T-cell (primary cell): ENCODE data around the gene UQCRC2. TPM values are rescaled to one million over a fixed set of nuclear protein-coding genes. Genes with fewer than 3 reads are reported as not detected.

Source experiments
- ATAC-seq, 4 experiments: fragments of 200-7000 bp in 3 of 4; fragments of 150-1000 bp in 1 of 4; cut with Tn5 transposase; replicated peaks in 1 of 4; 1 replicate in 3 of 4; 2 replicates in 1 of 4; pipeline ENCODE4 v1.10.0; 2021; ENCODE audit warnings: moderate library complexity in 3 of 4, mild to moderate bottlenecking in 2 of 4, moderate number of reproducible peaks in 1 of 4
- CTCF ChIA-PET, 2 donors: fragments of 300-600 bp; sonication (Branson Sonifier 250); formaldehyde crosslinking; loops; one replicate each; lab custom pipeline; 2022; ENCODE audit warnings: antibody characterized with exemption in 2 of 2; lab: Charles Lee
- POLR2A ChIA-PET, 2 donors: fragments of 300-600 bp; sonication (Branson Sonifier 250); formaldehyde crosslinking; loops; one replicate each; lab custom pipeline; 2022; ENCODE audit warnings: antibody characterized with exemption in 2 of 2; lab: Charles Lee
- DNase-seq, 35 experiments: peaks; one replicate each; pipeline versions ENCODE4 v3.0.0 to v3.0.0-alpha.2; 2013 to 2023
- H3K27ac ChIP-seq: one replicate; pipeline ENCODE4 v1.5.1; 2013; ENCODE audit warnings: low read length
- H3K27me3 ChIP-seq, 2 experiments: replicated peaks in 1 of 2; 1 replicate in 1 of 2; 2 replicates in 1 of 2; pipeline versions ENCODE4 v1.6.1 to v1.7.0; 2013; ENCODE audit warnings: low read length in 1 of 2, mixed read lengths in 1 of 2; ENCODE audit not compliant: control insufficient read depth in 2 of 2, insufficient read depth in 2 of 2; ENCODE audit errors: extremely low read depth in 1 of 2
- H3K36me3 ChIP-seq, 2 donors: 1 replicate in 1 of 2; 2 replicates in 1 of 2; pipeline versions ENCODE4 v1.6.1 to v1.7.0; 2013; ENCODE audit warnings: low read length in 1 of 2; ENCODE audit not compliant: control insufficient read depth in 2 of 2, insufficient read depth in 1 of 2; ENCODE audit errors: extremely low read depth in 1 of 2
- H3K4me1 ChIP-seq, 2 experiments: 1 replicate in 1 of 2; 2 replicates in 1 of 2; pipeline versions ENCODE4 v1.6.1 to v1.7.0; 2013; ENCODE audit warnings: low read length in 2 of 2, mixed read lengths in 1 of 2; ENCODE audit not compliant: insufficient read depth in 2 of 2, control insufficient read depth in 1 of 2; ENCODE audit errors: extremely low read depth in 1 of 2
- H3K4me3 ChIP-seq, 2 donors: 1 replicate in 1 of 2; 2 replicates in 1 of 2; pipeline versions ENCODE4 v1.5.1 to v1.7.0; 2013; ENCODE audit warnings: mild to moderate bottlenecking in 2 of 2, low read length in 1 of 2, moderate library complexity in 1 of 2; ENCODE audit not compliant: control insufficient read depth in 1 of 2; ENCODE audit errors: extremely low read depth in 1 of 2
- H3K9me3 ChIP-seq: 2 replicates; pipeline ENCODE4 v1.7.0; 2013
- H3K27ac Mint-ChIP-seq, 2 donors: one replicate each; pipeline ENCODE4 v1.8.0; 2020 to 2021; ENCODE audit warnings: mild to moderate bottlenecking in 2 of 2, mixed read lengths in 2 of 2
- H3K27me3 Mint-ChIP-seq, 2 donors: one replicate each; pipeline ENCODE4 v1.8.0; 2021 to 2022; ENCODE audit warnings: mixed read lengths in 2 of 2
- H3K36me3 Mint-ChIP-seq: one replicate; pipeline ENCODE4 v1.8.0; 2021; ENCODE audit warnings: mixed read lengths
- H3K4me1 Mint-ChIP-seq, 3 donors: one replicate each; pipeline ENCODE4 v1.8.0; 2020 to 2022; ENCODE audit warnings: mixed read lengths in 3 of 3, mild to moderate bottlenecking in 1 of 3
- H3K4me3 Mint-ChIP-seq, 3 donors: one replicate each; pipeline ENCODE4 v1.8.0; 2020 to 2022; ENCODE audit warnings: mild to moderate bottlenecking in 3 of 3, mixed read lengths in 3 of 3, moderate library complexity in 3 of 3
- H3K9me3 Mint-ChIP-seq, 3 donors: one replicate each; pipeline ENCODE4 v1.8.0; 2020 to 2022; ENCODE audit warnings: mixed read lengths in 3 of 3
- WGBS: methylation state at CpG from one replicate; pipeline ENCODE4 v1.1.5; 2013; ENCODE audit warnings: missing lambda C conversion rate; ENCODE audit not compliant: insufficient coverage; 5-methylcytosine and 5-hydroxymethylcytosine counted together
- total RNA-seq, 35 experiments: library from RNA in 6 of 35; stranded (reverse) in 6 of 35; fragments of 120-200 nt in 1 of 35; gene quantifications; one replicate each; pipeline versions ENCODE4 v1.2.1 to v1.2.4 and lab custom pipeline; 2013 to 2026

The UQCRC2 gene
- total RNA-seq, 5 donors from 2014 or later (not counting 1 experiment from before 2014, with no cell fraction given): 142 to 201 (median 165) TPM

DNA sequence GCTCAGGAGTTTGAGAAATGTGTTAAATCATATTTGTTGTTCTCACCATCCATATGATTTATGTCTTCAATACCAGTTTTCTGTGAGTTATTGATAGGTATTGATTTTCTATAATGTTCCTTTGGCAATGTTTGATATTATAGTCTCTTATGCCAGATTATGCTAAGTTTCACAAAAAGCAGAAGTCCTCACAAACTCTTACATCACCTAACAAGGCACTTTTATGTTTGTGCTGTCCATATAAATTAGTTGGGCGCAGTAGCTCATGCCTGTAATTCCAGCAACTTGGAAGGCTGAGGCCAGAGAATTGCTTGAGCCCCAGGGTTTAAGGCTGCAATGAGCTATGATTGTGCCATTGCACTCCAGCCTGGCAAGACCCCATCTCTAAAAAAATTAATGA, 12.6 kb upstream of the UQCRC2 start:
- Histone ChIP-seq H3K4me3 (no peak overlapping the region), H3K27me3 (no peaks in the 10 kb centered on the region), H3K9me3 (no peaks in the 10 kb centered on the region), H3K36me3 (no peaks in the 10 kb centered on the region), H3K27ac (no peak overlapping the region), H3K4me1 (peaks cover 0 to 2% of the 10 kb centered on the region in 2 experiments)
- Mint-ChIP-seq H3K36me3 (no peaks in the 10 kb centered on the region), H3K27ac (no peak overlapping the region), H3K4me1 (peaks cover 3 to 7% (median 5%) of the 10 kb centered on the region in 3 donors), H3K4me3 (no peak overlapping the region), H3K9me3 (no peaks in the 10 kb centered on the region), H3K27me3 (no peaks in the 10 kb centered on the region)
- ChIA-PET POLR2A (no interaction called here), CTCF (no interaction called here)
- no CpG with 5 or more reads among the region's 1 CpG for WGBS
- no peak for ATAC-seq
- no peak for DNase-seq

DNA sequence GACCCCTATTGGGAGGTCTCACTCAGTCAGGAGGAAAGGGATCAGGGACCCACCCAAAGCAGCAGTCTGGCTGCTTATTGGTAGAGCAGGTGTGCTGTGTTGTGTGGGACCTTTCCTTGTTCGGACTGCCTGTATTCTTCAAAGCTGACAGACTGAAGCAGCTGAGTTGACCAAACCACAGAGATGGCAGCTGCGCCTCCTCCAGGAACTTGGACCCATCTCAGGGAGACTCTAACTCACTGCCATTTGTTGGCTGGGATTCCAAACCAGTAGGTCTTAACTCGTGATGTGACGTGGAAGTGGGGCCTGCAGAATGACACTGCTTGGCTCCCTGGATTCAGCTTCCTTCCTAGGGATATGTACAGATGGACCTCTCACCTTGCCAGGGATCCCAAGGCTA, 9.6 kb upstream of the UQCRC2 start:
- H3K4me1 ChIP-seq: no peaks in the 10 kb centered on the region
- no peak for DNase-seq

DNA sequence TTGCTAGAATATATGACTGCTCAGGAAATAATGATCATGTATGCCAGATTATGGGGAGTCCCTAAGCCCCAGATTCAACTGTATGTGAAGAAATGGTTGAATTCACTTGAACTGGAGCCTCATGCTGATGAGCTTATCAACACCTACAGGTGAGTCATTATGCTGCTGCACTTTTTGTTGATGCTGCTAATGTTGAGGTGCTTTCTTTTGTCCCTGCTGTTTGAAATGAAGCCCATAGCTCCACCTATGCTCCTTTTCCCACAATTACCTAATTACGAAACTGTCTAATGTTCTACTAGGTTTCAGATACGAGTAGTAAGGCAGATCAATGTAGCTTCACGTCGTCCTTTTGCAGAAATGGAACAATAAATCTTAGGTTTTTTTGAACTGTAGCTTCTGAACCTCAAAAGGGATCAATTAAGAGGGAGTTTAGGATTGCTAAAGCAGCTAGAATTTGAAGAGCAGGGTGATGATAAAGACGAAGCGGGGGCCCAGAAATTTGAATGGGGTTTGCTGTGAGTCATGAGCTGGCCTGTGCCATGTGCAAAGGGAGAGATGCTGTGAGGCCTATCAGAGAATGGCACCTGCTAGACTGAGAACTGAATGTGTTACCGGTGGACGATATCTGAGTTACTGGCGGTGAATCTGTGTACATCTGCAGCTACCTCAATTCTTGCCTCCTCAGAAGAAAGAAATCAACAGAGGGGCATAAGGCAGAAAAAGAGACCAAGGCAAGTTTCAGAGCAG, 6.1 kb upstream of the UQCRC2 start:
- CTCF ChIA-PET: interaction anchor here in 1 of 2 donors (1.0 to 1.1 kb wide), 2 partner anchors 131 to 152 kb away, joined by 4 read pairs; no protein-coding TSS in a partner anchor
- POLR2A ChIA-PET: no interaction called here
- ATAC-seq (peak in 3 of 4 experiments; percentile 19 to 37 (median 31)), DNase-seq (peak in 1 of 35 experiments; percentile 26)
- no peak overlapping the region for H3K4me3 ChIP-seq
- 43% methylated on average over 6 of the region's 9 CpGs for WGBS
- H3K27ac Mint-ChIP-seq: peak overlapping the region in 1 of 2 donors; percentile 44
- no peaks in the 10 kb centered on the region for H3K27me3 Mint-ChIP-seq
- peaks cover 24 to 39% (median 35%) of the 10 kb centered on the region in 3 donors for H3K4me1 Mint-ChIP-seq
- no peak overlapping the region for H3K4me3 Mint-ChIP-seq
- peaks cover 12 to 19% of the 10 kb centered on the region in 2 experiments for H3K4me1 ChIP-seq
- H3K27ac ChIP-seq: no peak overlapping the region
- H3K27me3 ChIP-seq: no peaks in the 10 kb centered on the region
- peaks cover 9% of the 10 kb centered on the region for H3K36me3 Mint-ChIP-seq
- no peaks in the 10 kb centered on the region for H3K9me3 ChIP-seq
- H3K9me3 Mint-ChIP-seq: no peaks in the 10 kb centered on the region
- no peaks in the 10 kb centered on the region for H3K36me3 ChIP-seq

More for the DNA sequence above, 9.6 kb upstream of the UQCRC2 start:
- Histone ChIP-seq H3K27me3 (no peaks in the 10 kb centered on the region), H3K36me3 (no peaks in the 10 kb centered on the region), H3K27ac (no peak overlapping the region), H3K4me3 (no peak overlapping the region), H3K9me3 (no peaks in the 10 kb centered on the region)
- ChIA-PET POLR2A (no interaction called here), CTCF (interaction anchor here in 1 of 2 donors (0.6 kb wide), 1 partner anchor 293 kb away, joined by 10 read pairs; no protein-coding TSS in a partner anchor)
- ATAC-seq: no peak
- H3K27ac Mint-ChIP-seq: no peak overlapping the region
- no peaks in the 10 kb centered on the region for H3K27me3 Mint-ChIP-seq
- no peak overlapping the region for H3K4me3 Mint-ChIP-seq
- H3K36me3 Mint-ChIP-seq: peaks cover 3% of the 10 kb centered on the region
- no peaks in the 10 kb centered on the region for H3K9me3 Mint-ChIP-seq
- 88% methylated on average over 4 of the region's 4 CpGs for WGBS
- peaks cover 7 to 13% (median 11%) of the 10 kb centered on the region in 3 donors for H3K4me1 Mint-ChIP-seq

GRCh38 chr16:21949713-21950260, 3.4 kb upstream of the UQCRC2 start:
- Mint-ChIP-seq H3K36me3 (peaks cover 9% of the 10 kb centered on the region), H3K27me3 (no peaks in the 10 kb centered on the region), H3K4me3 (no peak overlapping the region), H3K4me1 (peaks cover 42 to 59% (median 55%) of the 10 kb centered on the region in 3 donors), H3K27ac (peak overlapping the region; percentile 23 to 28), H3K9me3 (no peaks in the 10 kb centered on the region)
- DNase-seq (no peak), ATAC-seq (no peak)
- H3K4me3 ChIP-seq: no peak overlapping the region
- ChIA-PET CTCF (interaction anchor here in 1 of 2 donors (1.1 kb wide), 1 partner anchor 239 kb away, joined by 12 read pairs; no protein-coding TSS in a partner anchor), POLR2A (no interaction called here)
- H3K4me1 ChIP-seq: peaks cover 24 to 34% of the 10 kb centered on the region in 2 experiments
- H3K9me3 ChIP-seq: no peaks in the 10 kb centered on the region
- no CpG with 5 or more reads among the region's 1 CpG for WGBS
- no peaks in the 10 kb centered on the region for H3K27me3 ChIP-seq
- H3K36me3 ChIP-seq: no peaks in the 10 kb centered on the region
- no peak overlapping the region for H3K27ac ChIP-seq

GRCh38 chr16:21950782-21951521, 2.2 kb upstream of the UQCRC2 start:
- Histone ChIP-seq H3K36me3 (no peaks in the 10 kb centered on the region), H3K4me3 (no peak overlapping the region), H3K4me1 (peaks cover 24 to 34% of the 10 kb centered on the region in 2 experiments), H3K27me3 (no peaks in the 10 kb centered on the region), H3K27ac (peak overlapping the region; percentile 1), H3K9me3 (no peaks in the 10 kb centered on the region)
- Mint-ChIP-seq H3K4me3 (peak overlapping the region; percentile 56 to 99 (median 65)), H3K27me3 (no peaks in the 10 kb centered on the region), H3K27ac (peak overlapping the region; percentile 73 to 85), H3K4me1 (peaks cover 50 to 68% (median 63%) of the 10 kb centered on the region in 3 donors), H3K36me3 (peaks cover 11% of the 10 kb centered on the region), H3K9me3 (no peaks in the 10 kb centered on the region)
- ChIA-PET CTCF (interaction anchor here in 1 of 2 donors (0.9 to 1.3 kb wide), 4 partner anchors 9 to 239 kb away, joined by 3 to 9 read pairs (median 4); no protein-coding TSS in a partner anchor), POLR2A (interaction anchor here (0.6 to 0.9 kb wide), 2 partner anchors 239 to 300 kb away, joined by 3 read pairs; no protein-coding TSS in a partner anchor)
- DNase-seq (peak in 16 of 35 experiments; percentile 2 to 61 (median 12)), ATAC-seq (no peak)
- WGBS: 78% methylated on average over 6 of the region's 7 CpGs
